Ishikawa (cell line): Measurements from ENCODE around the gene TOR1B.

Source experiments
- CEBPB ChIP-seq: IDR thresholded peaks from 2 replicates; pipeline ENCODE4 v1.6.1; 2012
- CREB1 ChIP-seq: IDR thresholded peaks from 2 replicates; pipeline ENCODE4 v1.6.1; 2012; ENCODE audit warnings: low read depth
- EGR1 ChIP-seq: IDR thresholded peaks from 2 replicates; pipeline ENCODE4 v1.6.1; 2012
- EP300 ChIP-seq: IDR thresholded peaks from 2 replicates; pipeline ENCODE4 v1.6.1; 2012; ENCODE audit warnings: borderline replicate concordance
- FOXM1 ChIP-seq: IDR thresholded peaks from 2 replicates; pipeline ENCODE4 v1.6.1; 2012; ENCODE audit warnings: low read depth, borderline replicate concordance
- MAX ChIP-seq: IDR thresholded peaks from 2 replicates; pipeline ENCODE4 v1.6.1; 2012
- NFIC ChIP-seq: IDR thresholded peaks from 2 replicates; pipeline ENCODE4 v1.6.1; 2012
- RAD21 ChIP-seq: IDR thresholded peaks from 2 replicates; pipeline ENCODE4 v1.6.1; 2012; ENCODE audit warnings: low read depth
- REST ChIP-seq: IDR thresholded peaks from 2 replicates; pipeline ENCODE4 v1.6.1; 2012; ENCODE audit warnings: low read depth, mild to moderate bottlenecking
- TAF1 ChIP-seq: IDR thresholded peaks from 2 replicates; pipeline ENCODE4 v1.6.1; 2012; ENCODE audit warnings: low read depth, mild to moderate bottlenecking
- TCF12 ChIP-seq: IDR thresholded peaks from 2 replicates; pipeline ENCODE4 v1.6.1; 2012; ENCODE audit warnings: low read depth
- TEAD4 ChIP-seq: IDR thresholded peaks from 2 replicates; pipeline ENCODE4 v1.6.1; 2012
- USF1 ChIP-seq: IDR thresholded peaks from 2 replicates; pipeline ENCODE4 v1.6.1; 2012
- YY1 ChIP-seq: IDR thresholded peaks from 2 replicates; pipeline ENCODE4 v1.6.1; 2012; ENCODE audit warnings: low read depth
- ZBTB7A ChIP-seq: IDR thresholded peaks from 2 replicates; pipeline ENCODE4 v1.6.1; 2012; ENCODE audit warnings: low read depth

TOR1B gene

GRCh38 chr9:129762370-129762984 is 40.5 kb upstream of the TOR1B start:
- TF ChIP-seq NFIC: peak; percentile 37

- TF ChIP-seq RAD21 (no peak), USF1 (no peak), CEBPB (no peak), FOXM1 (no peak), TEAD4 (no peak), EP300 (no peak), CREB1 (no peak), ZBTB7A (no peak), EGR1 (no peak), TAF1 (no peak), TCF12 (no peak), MAX (no peak), NFIC (no peak), YY1 (no peak), REST (no peak)
These were observed 39.7 kb upstream of the TOR1B start for GRCh38 chr9:129762985-129763926.

GRCh38 chr9:129765764-129766317 is 37.1 kb upstream of the TOR1B start:
- TF ChIP-seq USF1 (no peak), FOXM1 (no peak)

- TF ChIP-seq EP300: no peak
- TF ChIP-seq MAX: no peak
- no peak for TF ChIP-seq NFIC
- TF ChIP-seq CREB1: no peak
- no peak for TF ChIP-seq USF1
- TF ChIP-seq ZBTB7A: no peak
- TF ChIP-seq RAD21: no peak
- no peak for TF ChIP-seq REST
- no peak for TF ChIP-seq TAF1
- no peak for TF ChIP-seq CEBPB
- TF ChIP-seq YY1: no peak
- TF ChIP-seq EGR1: no peak
- TF ChIP-seq TCF12: no peak
- no peak for TF ChIP-seq TEAD4
- TF ChIP-seq FOXM1: no peak
These were observed 34.5 kb upstream of the TOR1B start for GRCh38 chr9:129768486-129768885.

GRCh38 chr9:129769669-129770068 is 33.3 kb upstream of the TOR1B start:
- no peak for TF ChIP-seq REST
- TF ChIP-seq USF1: no peak
- TF ChIP-seq MAX: no peak
